HG03469 (cell line): Measurements from ENCODE around the gene S100PBP.

ENCODE experiments used
- ATAC-seq: cut with Tn5 transposase; IDR thresholded peaks from one replicate; pipeline ENCODE4 v1.9.1; 2021; ENCODE audit warnings: mild to moderate bottlenecking, moderate library complexity, moderate number of reproducible peaks; ENCODE audit not compliant: unreplicated experiment

The S100PBP gene

DNA sequence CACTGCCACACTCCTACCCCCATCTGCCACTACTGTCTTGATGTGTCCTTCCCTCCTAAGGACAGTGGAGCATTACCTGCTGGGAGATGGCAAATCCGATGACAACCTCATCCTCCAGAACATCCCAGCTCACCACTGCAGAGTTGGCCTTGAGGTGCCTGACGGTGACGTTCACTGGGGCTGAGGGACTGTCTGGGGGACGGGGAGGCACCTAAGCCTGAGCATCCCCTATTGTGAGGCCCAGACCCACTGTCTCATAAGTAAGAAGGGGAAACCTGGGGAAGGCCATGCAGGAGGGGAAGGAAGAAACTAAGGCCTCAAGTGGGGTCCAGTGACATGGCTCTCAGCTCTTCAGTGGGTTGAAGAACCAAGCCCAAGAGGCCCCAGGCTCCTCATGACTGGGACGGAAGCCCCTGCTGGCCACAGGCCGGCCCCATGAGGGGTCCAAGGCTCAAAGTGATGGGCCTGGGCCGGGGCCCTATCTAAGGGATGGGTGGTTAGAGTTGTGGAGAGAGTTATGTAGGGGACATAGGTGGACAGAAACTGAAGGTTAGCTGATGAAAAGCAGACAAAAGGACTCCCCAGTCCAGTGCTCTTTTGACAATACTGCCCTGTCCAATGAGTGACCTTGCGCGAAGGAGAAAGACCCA is 51.5 kb downstream of the S100PBP start:
- ATAC-seq: no peak

DNA sequence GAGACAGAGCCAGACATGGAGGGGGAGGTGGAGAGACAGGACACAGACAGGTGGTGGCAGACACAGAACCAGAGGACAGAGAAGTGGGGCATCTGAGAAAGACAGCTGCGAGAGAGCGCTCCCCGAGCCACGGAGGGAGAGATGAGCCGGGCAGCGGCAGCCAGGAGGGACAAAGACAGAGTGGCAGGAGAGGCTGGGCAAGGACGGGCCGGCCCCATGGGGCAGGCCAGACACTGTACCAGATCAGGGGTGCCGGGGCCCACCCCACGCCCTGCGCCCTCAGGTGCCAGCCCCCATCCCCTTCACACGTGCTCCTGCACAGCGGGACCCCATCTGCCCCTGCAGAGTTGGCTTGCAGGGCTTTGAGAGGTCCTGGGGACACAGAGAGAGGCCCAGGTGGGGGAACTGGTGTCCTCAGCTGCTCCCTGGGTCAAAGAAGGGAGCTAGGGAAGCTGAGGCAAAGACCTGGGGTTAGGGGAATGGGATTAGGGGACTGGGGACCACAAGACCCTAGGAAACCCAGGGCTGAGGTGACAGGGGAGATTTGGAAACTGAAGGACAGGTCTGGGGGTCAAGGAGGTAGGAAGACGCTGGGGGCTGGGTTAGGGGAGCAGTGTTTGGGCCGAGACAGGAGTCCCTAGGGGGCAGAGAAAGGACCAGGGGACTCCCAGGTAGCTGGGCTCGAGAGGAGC is 52.6 kb downstream of the S100PBP start:
- ATAC-seq: no peak

- no peak for ATAC-seq
Observed at GRCh38 chr1:32870615-32871363, 53.3 kb downstream of the S100PBP start, which contains the start of gene FNDC5. TSS of gene FNDC5 (minus strand) at chr1:32870912.

DNA sequence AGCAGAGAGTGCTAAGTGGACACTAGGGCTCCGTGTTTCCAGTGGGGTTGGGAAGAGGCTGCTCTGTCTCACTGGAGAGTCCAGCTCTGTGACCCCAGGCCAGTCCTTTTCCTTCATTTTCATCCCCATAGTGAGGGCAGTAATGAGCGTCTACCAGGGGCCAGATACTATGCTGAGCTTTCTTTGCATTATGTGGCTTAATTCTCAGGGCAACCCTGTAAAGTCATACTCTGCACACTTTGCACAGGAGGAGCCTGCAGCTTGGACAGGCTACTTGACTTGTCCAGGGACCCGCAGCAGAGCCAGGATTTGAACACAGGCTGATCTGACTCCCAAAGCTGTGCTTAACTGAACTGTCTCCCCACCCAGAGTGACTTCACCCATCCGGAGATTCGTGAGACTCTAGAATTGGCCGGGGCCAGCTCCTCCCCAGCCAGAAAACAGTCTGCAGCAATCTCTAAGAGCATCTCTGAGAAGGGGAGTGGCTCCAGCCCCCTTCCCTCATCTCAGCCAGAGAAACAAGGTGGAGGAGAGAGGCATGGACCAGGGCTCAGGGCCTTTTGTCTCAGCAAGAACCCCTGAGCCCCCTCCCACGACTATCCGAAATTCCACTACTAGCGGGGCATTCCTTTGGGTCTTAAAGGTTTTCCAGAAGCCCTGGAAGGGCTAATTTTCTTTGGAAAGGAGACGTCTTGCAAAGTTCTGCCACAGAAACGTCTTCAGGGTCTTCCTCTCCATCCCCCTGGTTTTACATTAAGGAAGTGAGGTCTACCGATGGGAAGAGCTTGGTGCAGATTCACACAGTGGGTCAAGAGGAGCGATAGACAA is 54.1 kb downstream of the S100PBP start:
- no peak for ATAC-seq

GRCh38 chr1:32872192-32872460 is 54.7 kb downstream of the S100PBP start:
- ATAC-seq: no peak

GRCh38 chr1:32873484-32873883 is 56.0 kb downstream of the S100PBP start:
- ATAC-seq: no peak

DNA sequence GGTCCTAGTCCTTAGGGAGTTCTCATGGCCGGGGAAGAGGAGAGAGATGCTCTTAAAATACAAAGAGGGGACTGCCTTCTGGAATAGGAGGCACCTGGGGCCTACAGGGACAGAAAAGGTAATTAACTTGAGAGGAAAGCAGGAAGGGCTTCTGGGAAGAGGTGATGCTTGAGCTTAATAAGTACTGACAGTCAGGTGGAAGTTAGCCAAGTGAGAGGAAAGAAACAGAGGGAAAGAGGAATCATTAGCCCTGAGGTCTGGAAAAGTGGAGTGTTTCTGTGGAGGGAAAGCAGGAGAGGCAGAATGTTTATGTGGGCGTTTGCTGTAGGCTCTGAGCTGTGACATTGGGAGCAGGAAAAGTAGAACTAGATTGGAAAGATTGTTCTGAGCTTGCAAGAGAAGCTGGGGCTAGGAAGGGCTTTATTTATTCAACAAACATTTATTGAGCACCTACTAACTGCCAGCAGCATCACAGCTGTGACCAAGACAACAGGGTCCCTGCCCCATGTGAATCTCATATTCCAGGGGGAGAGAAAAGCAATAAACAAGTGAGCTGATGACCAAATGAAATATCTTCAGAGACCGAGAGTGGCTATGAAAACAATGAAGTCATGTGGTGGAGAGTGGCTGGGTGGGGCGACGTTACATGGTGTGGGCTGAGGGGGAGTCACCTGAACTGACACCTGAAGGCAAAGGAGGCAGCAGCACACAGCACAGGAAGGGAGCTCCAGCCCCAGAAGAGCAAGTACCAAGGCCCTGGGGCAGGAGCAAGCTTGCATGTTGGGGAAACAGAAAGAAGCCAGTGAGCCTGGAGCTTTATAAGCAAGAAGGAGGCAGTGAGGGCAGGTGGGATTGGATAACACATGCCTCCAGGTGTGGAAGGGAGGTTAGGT is 57.7 kb downstream of the S100PBP start:
- no peak for ATAC-seq

- ATAC-seq: no peak
Observed at GRCh38 chr1:32876341-32877210, 59.1 kb downstream of the S100PBP start.

DNA sequence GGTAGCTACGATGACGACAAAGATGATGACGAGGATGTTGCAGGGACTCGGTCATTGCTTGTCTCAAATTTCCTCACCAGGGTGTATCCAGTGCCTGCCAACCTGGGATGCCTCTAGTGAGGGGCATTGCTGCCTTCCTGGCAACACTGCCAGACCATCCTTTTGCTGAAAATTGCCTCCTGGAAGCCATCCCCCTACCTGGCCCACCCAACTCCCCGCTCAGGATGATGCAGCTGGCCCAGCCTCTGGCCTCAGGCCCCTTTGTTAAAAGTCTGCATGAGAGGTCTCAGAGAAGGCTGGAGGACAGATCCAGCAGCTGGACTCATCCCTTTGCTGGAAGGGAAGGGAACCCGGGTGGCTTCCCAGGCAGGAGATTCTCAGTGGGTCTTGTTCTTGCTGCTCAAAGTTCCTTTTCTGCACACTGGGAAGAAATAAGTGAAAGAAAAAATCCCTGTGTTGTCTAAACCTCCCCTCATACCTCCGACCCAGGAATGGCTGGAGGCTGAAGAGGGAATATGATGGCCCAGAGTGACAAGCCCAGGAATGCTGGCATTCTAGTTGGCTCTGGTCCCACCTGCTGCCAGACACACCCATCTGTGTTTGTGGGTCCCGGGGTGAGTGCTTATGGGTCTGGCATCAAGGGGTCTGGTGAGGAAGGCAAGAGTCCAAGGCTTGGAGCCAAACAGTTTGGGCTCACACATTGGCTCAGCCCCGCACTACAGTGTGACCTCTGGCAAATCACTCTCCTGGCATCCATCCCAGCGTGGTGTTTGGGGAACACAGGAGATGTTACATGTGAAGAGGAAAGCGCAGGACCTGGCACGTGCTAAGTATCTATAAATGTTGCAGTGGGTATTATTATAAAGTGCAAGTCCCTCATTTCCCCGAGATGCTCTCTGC is 60.0 kb downstream of the S100PBP start:
- no peak for ATAC-seq

- no peak for ATAC-seq
Observed at GRCh38 chr1:32878183-32878582, 60.7 kb downstream of the S100PBP start.

DNA sequence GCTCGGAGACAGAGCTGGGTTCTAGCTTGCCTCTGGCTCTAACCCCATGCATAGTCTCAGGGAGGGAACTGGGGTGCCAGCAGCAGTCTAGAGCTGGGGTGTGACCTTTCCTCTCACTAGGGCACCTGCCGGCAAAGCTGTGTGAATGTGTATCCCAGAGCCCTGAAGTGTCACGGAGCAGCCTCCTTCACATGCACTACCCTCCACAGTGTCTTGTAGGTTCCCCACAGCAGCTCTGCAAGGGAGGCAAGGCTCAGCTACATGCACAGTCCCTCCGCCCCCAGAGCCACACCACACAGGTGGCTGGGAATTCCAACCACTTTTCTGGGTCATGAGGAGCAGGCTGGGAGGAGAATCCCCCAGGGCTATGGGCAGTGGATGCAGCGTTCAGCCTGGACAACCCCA is 61.2 kb downstream of the S100PBP start:
- ATAC-seq: no peak

DNA sequence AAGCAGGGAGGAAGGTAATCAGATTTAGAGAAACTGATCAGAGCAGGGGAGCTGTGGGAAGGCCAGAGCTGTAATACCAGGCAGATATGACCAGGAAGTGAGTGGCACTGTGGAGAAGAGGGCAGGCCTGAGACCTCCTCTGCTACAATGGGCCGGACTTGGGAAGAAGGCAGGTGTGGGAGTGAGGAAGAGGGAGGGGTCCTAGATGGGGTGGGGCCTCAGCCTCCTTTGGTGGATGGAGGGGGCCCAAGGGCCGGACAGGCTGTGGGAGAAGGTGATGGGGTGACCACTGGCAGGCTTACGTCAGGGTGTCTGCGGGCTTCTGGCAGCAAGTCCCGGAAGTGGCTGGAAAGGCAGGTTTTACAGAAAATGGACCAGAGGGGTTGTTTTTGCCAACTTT is 63.8 kb downstream of the S100PBP start:
- ATAC-seq: no peak

DNA sequence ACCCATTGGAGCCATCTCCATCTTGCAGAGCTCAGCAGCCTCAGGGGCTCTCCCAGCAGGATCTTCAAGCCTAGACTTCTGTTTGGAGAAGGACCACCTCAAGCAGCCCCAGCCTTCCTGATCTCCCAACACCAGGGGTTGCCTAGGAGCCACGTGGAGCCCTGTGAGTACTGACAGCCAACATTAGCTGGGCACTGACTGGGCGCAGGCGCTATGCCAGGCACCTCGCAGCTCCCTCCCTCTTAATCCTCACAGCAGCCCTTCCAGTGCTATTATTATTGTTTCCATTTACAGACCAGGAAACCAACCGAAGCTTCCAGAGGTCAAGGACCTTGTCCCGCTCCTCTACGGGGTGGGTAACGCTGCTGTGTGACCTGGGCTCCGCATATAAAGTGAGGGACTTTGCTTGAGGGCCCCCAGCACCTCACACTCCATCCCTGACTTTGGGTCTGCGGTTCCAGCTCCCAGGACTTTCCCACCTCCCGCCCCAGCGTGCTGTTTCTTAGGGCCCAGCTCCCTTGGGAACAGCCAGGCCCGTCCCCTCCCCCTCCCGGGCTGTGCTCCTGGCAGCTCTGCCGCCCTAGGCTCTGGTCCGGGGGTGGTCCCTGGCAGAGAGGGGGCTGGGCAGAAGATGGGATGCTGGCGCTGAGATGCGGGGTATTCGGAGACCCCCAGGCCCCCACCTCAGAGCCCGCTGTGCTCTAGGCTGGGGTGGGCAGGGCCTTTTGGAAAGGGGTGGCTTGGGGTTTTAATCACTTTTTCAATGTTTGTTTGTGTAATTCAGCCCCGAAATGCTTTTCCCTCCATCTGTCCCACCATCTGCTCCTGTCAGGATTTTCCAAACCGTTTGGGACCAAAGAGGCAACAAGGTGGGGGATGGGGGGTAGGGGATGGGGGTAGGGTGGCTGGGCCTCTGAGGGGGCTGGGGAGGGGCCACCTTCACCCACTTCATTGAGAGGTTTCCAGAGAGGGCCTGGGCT is 64.7 kb downstream of the S100PBP start:
- ATAC-seq: no peak

- ATAC-seq: no peak
Observed at GRCh38 chr1:32883338-32884031, 66.0 kb downstream of the S100PBP start.

DNA sequence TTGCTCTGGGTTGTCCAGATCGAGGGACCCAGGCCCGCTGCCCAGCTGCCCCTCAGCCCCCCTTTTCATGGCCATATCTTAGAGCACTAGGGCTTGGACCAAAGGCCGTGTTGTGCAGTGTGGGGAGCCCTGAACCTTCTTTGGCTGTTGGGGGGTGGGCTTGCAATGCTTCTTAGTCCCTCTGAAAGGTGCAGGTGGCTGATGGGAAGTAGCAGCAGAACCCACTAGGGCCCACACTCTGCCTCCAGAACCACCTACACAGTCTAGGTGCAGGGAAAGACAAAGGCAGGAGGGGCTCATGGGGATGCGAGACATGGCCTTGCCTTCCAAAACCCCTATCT is 66.5 kb downstream of the S100PBP start:
- ATAC-seq: no peak

DNA sequence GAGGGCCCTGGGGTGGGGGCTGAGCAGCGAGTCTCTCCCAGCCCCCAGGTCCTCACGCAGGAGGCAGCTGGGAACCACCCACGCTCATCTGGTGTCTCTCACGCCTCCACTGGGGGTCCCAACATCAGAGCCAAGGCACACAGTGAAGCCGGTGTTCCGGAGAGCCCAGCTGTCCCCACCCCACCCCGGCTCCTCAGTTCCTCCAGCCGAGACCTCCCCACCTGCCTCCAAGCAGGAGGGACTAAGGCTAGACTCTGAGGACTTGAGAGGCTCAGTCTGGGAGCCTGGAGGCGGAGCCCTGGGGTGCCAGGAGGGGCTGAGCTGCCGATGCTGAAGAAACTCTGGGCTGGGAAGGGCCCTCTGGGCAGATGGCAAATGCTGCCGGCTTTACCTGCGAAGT is 67.3 kb downstream of the S100PBP start:
- ATAC-seq: no peak

- no peak for ATAC-seq
Observed at GRCh38 chr1:32885676-32886003, 68.2 kb downstream of the S100PBP start.
